Erythroblast (primary cell): ENCODE results near the gene METAP1.

ENCODE experiments used
- GATA1 ChIP-seq: IDR thresholded peaks from 2 replicates; pipeline ENCODE4 v1.6.1; 2011; ENCODE audit warnings: low read depth, mild to moderate bottlenecking, control low read depth, low read length, moderate library complexity
- POLR2A ChIP-seq: IDR thresholded peaks from 2 replicates; pipeline ENCODE4 v1.6.1; 2011; ENCODE audit warnings: mild to moderate bottlenecking, low read length

GRCh38 chr4:99025506-99025905, 30.0 kb downstream of the METAP1 start:
- TF ChIP-seq POLR2A = no peak
- TF ChIP-seq GATA1 = no peak
